SK-N-SH (cell line): ENCODE results near the gene STARD7. TPM values are rescaled to one million over a fixed set of nuclear protein-coding genes. Genes with fewer than 3 reads are reported as not detected.

Experiments used
- CTCF ChIA-PET: fragments of 300-600, 350-600 bp; formaldehyde crosslinking; extraction: SDS; loops from one replicate; lab custom pipeline; 2021; lab: Yijun Ruan, JAX
- POLR2A ChIA-PET: fragments of 350-600 bp; sonication (Branson Sonifier 250); formaldehyde crosslinking; extraction: SDS; loops from one replicate; lab custom pipeline; 2020; ENCODE audit warnings: antibody characterized with exemption, inconsistent platforms; lab: Yijun Ruan, JAX
- DNase-seq: peaks from one replicate; pipeline ENCODE4 v3.0.0; 2012
- H2AFZ ChIP-seq: fragments of 200-600 bp; sonication (generic); 2 replicates; pipeline ENCODE4 v1.8.1; 2016; ENCODE audit warnings: antibody characterized with exemption, mild to moderate bottlenecking, low read depth
- H3F3A ChIP-seq: fragments of 200-600 bp; sonication (generic); replicated peaks from 2 replicates; pipeline ENCODE3; 2016; ENCODE audit warnings: antibody characterized with exemption, mild to moderate bottlenecking; ENCODE audit not compliant: insufficient read depth
- H3K27ac ChIP-seq, 2 experiments: fragments of 200-500 bp in 1 of 2; fragments of 200-600 bp in 1 of 2; sonication (Bioruptor generic) in 1 of 2; sonication (generic), shearing (Covaris generic) in 1 of 2; 2 replicates each; pipeline versions ENCODE4 v1.5.1 to v1.6.1; 2014 to 2016; ENCODE audit warnings: low read depth in 2 of 2, inconsistent platforms in 1 of 2, low read length in 1 of 2, mild to moderate bottlenecking in 1 of 2, mixed read lengths in 1 of 2
- H3K27me3 ChIP-seq: fragments of 200-600 bp; sonication (generic), shearing (Covaris generic); 2 replicates; pipeline ENCODE4 v1.6.1; 2016; ENCODE audit warnings: mixed run types; ENCODE audit not compliant: insufficient read depth
- H3K36me3 ChIP-seq, 2 experiments: fragments of 200-500 bp in 1 of 2; fragments of 200-600 bp in 1 of 2; sonication (Bioruptor generic) in 1 of 2; sonication (generic) in 1 of 2; replicated peaks in 1 of 2; 2 replicates each; pipeline versions ENCODE3 to v1.5.1; 2014 to 2016; ENCODE audit warnings: low read length in 1 of 2, mild to moderate bottlenecking in 1 of 2; ENCODE audit not compliant: insufficient read depth in 2 of 2, control insufficient read depth in 1 of 2
- H3K4me1 ChIP-seq, 2 experiments: fragments of 200-500 bp in 1 of 2; fragments of 200-600 bp in 1 of 2; sonication (Bioruptor generic) in 1 of 2; sonication (generic), shearing (Covaris generic) in 1 of 2; 2 replicates each; pipeline versions ENCODE4 v1.5.1 to v1.6.1; 2014 to 2016; ENCODE audit warnings: low read depth in 1 of 2, low read length in 1 of 2, mixed run types in 1 of 2; ENCODE audit not compliant: insufficient read depth in 2 of 2, control insufficient read depth in 1 of 2
- H3K4me2 ChIP-seq: fragments of 200-600 bp; sonication (generic), shearing (Covaris generic); 2 replicates; pipeline ENCODE4 v1.6.1; 2017; ENCODE audit warnings: mixed run types
- H3K4me3 ChIP-seq, 2 experiments: fragments of 200-500 bp in 1 of 2; fragments of 200-600 bp in 1 of 2; sonication (Bioruptor generic) in 1 of 2; sonication (generic), shearing (Covaris generic) in 1 of 2; 2 replicates each; pipeline versions ENCODE4 v1.5.1 to v1.8.1; 2014 to 2016; ENCODE audit warnings: low read depth in 2 of 2, inconsistent platforms in 1 of 2, low read length in 1 of 2, mild to moderate bottlenecking in 1 of 2, mixed read lengths in 1 of 2, moderate library complexity in 1 of 2
- H3K79me2 ChIP-seq: fragments of 200-600 bp; sonication (generic); 2 replicates; pipeline ENCODE4 v1.8.1; 2017; ENCODE audit warnings: mild to moderate bottlenecking; ENCODE audit not compliant: insufficient read depth
- H3K9ac ChIP-seq: fragments of 200-600 bp; sonication (generic); 2 replicates; pipeline ENCODE4 v1.6.1; 2017; ENCODE audit warnings: mixed run types
- H3K9me2 ChIP-seq: fragments of 200-600 bp; sonication (generic); 2 replicates; pipeline ENCODE4 v1.6.1; 2017; ENCODE audit warnings: mixed run types
- H3K9me3 ChIP-seq: fragments of 200-600 bp; sonication (generic); 2 replicates; pipeline ENCODE4 v1.6.1; 2017; ENCODE audit warnings: mixed run types, mild to moderate bottlenecking, moderate library complexity
- H4K20me1 ChIP-seq: fragments of 200-600 bp; sonication (generic); 2 replicates; pipeline ENCODE4 v1.6.1; 2017; ENCODE audit warnings: mild to moderate bottlenecking, mixed run types; ENCODE audit not compliant: insufficient read depth
- CHD2 ChIP-seq: fragments of 150-350 bp; IDR thresholded peaks from 2 replicates; pipeline ENCODE4 v1.6.1; 2018; ENCODE audit warnings: low read length; ENCODE audit not compliant: partially characterized antibody
- CTCF ChIP-seq: fragments of 200-600 bp; sonication (generic); IDR thresholded peaks from 2 replicates; pipeline ENCODE4 v1.6.1; 2017; ENCODE audit warnings: antibody characterized with exemption, mild to moderate bottlenecking, moderate library complexity
- ELF1 ChIP-seq: IDR thresholded peaks from 2 replicates; pipeline ENCODE4 v1.4.0; 2012
- FOSL2 ChIP-seq: IDR thresholded peaks from 2 replicates; pipeline ENCODE4 v1.4.0; 2012; ENCODE audit warnings: low read depth, mild to moderate bottlenecking, moderate library complexity, borderline replicate concordance
- GATA2 ChIP-seq: sonication (generic); formaldehyde crosslinking; IDR thresholded peaks from 2 replicates; pipeline ENCODE4 v1.5.0; 2020; ENCODE audit warnings: mild to moderate bottlenecking, missing genetic modification reagents
- IRF3 ChIP-seq: fragments of 150-350 bp; IDR thresholded peaks from 2 replicates; pipeline ENCODE4 v1.6.1; 2016; ENCODE audit warnings: mild to moderate bottlenecking, low read depth, low read length
- MEF2A ChIP-seq: IDR thresholded peaks from 2 replicates; pipeline ENCODE4 v1.4.0; 2012; ENCODE audit warnings: low read depth, borderline replicate concordance
- MXI1 ChIP-seq: IDR thresholded peaks from 2 replicates; pipeline ENCODE4 v1.6.1; 2012; ENCODE audit warnings: mild to moderate bottlenecking, low read depth, low read length, improper control_type of control experiment
- NFIC ChIP-seq: IDR thresholded peaks from 2 replicates; pipeline ENCODE4 v1.4.0; 2012; ENCODE audit warnings: borderline replicate concordance
- RCOR1 ChIP-seq: fragments of 150-350 bp; IDR thresholded peaks from 2 replicates; pipeline ENCODE4 v1.6.1; 2017; ENCODE audit warnings: antibody characterized with exemption, low read length
- RFX5 ChIP-seq: IDR thresholded peaks from 2 replicates; pipeline ENCODE4 v1.6.1; 2012; ENCODE audit warnings: mild to moderate bottlenecking, improper control_type of control experiment, low read length
- SMC3 ChIP-seq: IDR thresholded peaks from 2 replicates; pipeline ENCODE4 v1.6.1; 2012; ENCODE audit warnings: low read depth, low read length, improper control_type of control experiment
- TEAD4 ChIP-seq: IDR thresholded peaks from 2 replicates; pipeline ENCODE4 v1.4.0; 2012; ENCODE audit warnings: mild to moderate bottlenecking, borderline replicate concordance; ENCODE audit not compliant: insufficient read depth
- USF2 ChIP-seq: fragments of 150-350 bp; IDR thresholded peaks from 2 replicates; pipeline ENCODE4 v1.6.1; 2017; ENCODE audit warnings: antibody characterized with exemption, low read length, low read depth, borderline replicate concordance
- YY1 ChIP-seq: IDR thresholded peaks from 2 replicates; pipeline ENCODE4 v1.4.0; 2012; ENCODE audit warnings: low read depth, mild to moderate bottlenecking
- WGBS: methylation state at CpG from one replicate; pipeline ENCODE4 v1.1.6; 2017; ENCODE audit warnings: low lambda C conversion rate; 5-methylcytosine and 5-hydroxymethylcytosine counted together
- polyA plus RNA-seq, 3 experiments: library from polyadenylated mRNA; depleted of rRNA; stranded (reverse); fragments of >200 nt; gene quantifications; 2 replicates each; pipeline ENCODE4 v1.2.3, GENCODE V29; 2012

The STARD7 gene
- polyA plus RNA-seq, 1 of the 3 experiments (the other 2 are of a cell fraction) = 36.1 TPM

- Histone ChIP-seq H3K9me3 (no peaks in the 10 kb centered on the region), H3K79me2 (no peaks in the 10 kb centered on the region), H3K4me2 (no peak overlapping the region), H3K9ac (no peak overlapping the region), H3K27me3 (peaks cover 7% of the 10 kb centered on the region; the same call in 1 of the 2 replicates), H3K27ac (no peak overlapping the region), H3K36me3 (no peaks in the 10 kb centered on the region), H3F3A (no peaks in the 10 kb centered on the region), H2AFZ (no peak overlapping the region), H3K4me1 (peaks cover 0 to 12% of the 10 kb centered on the region in 2 experiments; a peak in 1 of 4 replicates), H4K20me1 (no peaks in the 10 kb centered on the region), H3K4me3 (no peak overlapping the region), H3K9me2 (no peaks in the 10 kb centered on the region)
- ChIA-PET CTCF (interaction anchor here (1.0 kb wide), 1 partner anchor 18 kb away, joined by 3 read pairs; no protein-coding TSS in a partner anchor), POLR2A (no interaction called here)
- 83% methylated on average over 8 of the region's 9 CpGs for WGBS
- no peak for DNase-seq
- TF ChIP-seq CHD2 (no peak), GATA2 (CRISPR knock-in tag) (no peak), MEF2A (no peak), FOSL2 (no peak), ELF1 (no peak), NFIC (no peak), RCOR1 (no peak), CTCF (no peak), RFX5 (no peak), SMC3 (no peak), TEAD4 (no peak), MXI1 (no peak), YY1 (no peak), USF2 (no peak), IRF3 (no peak)
Observed at GRCh38 chr2:96135171-96135570, 73.5 kb downstream of the STARD7 start.

Other genes with a start within 250 kb of the STARD7 start
- 1.8 and 2.9 TPM in 2 replicates for gene ANKRD36C, start 217.0 kb downstream of the STARD7 start, polyA plus RNA-seq (2012; rRNA removed)
- gene GPAT2, start 173.9 kb downstream of the STARD7 start, polyA plus RNA-seq (2012; rRNA removed) = not detected in 2 replicates
- not detected in 2 replicates for gene ADRA2B, start 92.3 kb downstream of the STARD7 start, polyA plus RNA-seq (2012; rRNA removed)
- gene ASTL, start 70.3 kb downstream of the STARD7 start, polyA plus RNA-seq (2012; rRNA removed) = not detected in 2 replicates
- 0.79 and 1.2 TPM in 2 replicates for gene DUSP2, start 63.4 kb downstream of the STARD7 start, polyA plus RNA-seq (2012; rRNA removed)
- 40.9 and 47.9 TPM in 2 replicates for gene TMEM127, start 57.2 kb upstream of the STARD7 start, polyA plus RNA-seq (2012; rRNA removed)
- gene CIAO1, start 57.4 kb upstream of the STARD7 start, polyA plus RNA-seq (2012; rRNA removed) = 120 and 158 TPM in 2 replicates
- gene SNRNP200, start 96.7 kb upstream of the STARD7 start, polyA plus RNA-seq (2012; rRNA removed) = 165 and 177 TPM in 2 replicates
- gene ITPRIPL1, start 116.5 kb upstream of the STARD7 start, polyA plus RNA-seq (2012; rRNA removed) = 4.3 and 5.0 TPM in 2 replicates
- 17.0 and 17.8 TPM in 2 replicates for gene NCAPH, start 126.9 kb upstream of the STARD7 start, polyA plus RNA-seq (2012; rRNA removed)